Measurements from ENCODE around the gene CDH16. TPM values are rescaled to one million over a fixed set of nuclear protein-coding genes. Genes with fewer than 3 reads are reported as not detected.
A peak's percentile ranks its signal among the peaks of the same experiment; 100 is the strongest.

Gene CDH16
- total RNA-seq, 1 experiment from 2014 or later = not detected

DNA sequence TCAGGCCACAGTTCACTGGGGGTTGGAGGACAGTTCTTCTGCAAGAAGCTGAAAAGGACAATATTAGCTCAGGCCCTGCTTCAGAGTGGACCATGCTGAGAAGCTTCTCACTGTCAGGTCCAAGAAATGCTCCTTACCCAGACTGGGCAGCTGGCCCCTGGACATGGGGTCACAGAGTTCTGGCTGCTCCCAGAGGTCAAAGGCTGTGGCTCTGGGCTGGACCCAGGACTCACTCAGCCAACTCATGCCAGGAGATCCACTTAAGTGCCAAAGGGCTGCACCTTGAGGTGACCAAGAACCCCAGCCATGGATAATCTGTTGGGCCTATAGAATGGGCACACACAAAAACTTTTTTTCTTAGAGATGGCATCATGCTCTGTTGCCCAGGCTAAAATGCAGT, 20.7 kb upstream of the CDH16 start:
- no peak for DNase-seq (ENCODE audit: unreplicated experiment)
- CTCF ChIA-PET = interaction anchor here (0.6 to 3.2 kb wide), 2 partner anchors 44 to 89 kb away, joined by 3 to 15 read pairs; no protein-coding TSS in a partner anchor
- H3K27me3 Mint-ChIP-seq (ENCODE audit: insufficient read depth, unreplicated experiment) = no peaks in the 10 kb centered on the region
- H3K9me3 Mint-ChIP-seq (ENCODE audit: unreplicated experiment) = no peaks in the 10 kb centered on the region
- no TSS peak for BruUV-seq (replicated peaks)
- intact Hi-C loops (cut with micrococcal nuclease) = no loop called here
- peaks cover 11% of the 10 kb centered on the region for H3K4me1 Mint-ChIP-seq (ENCODE audit: insufficient read depth, unreplicated experiment)
- peaks cover 50% of the 10 kb centered on the region for H3K36me3 Mint-ChIP-seq (ENCODE audit: insufficient read depth, unreplicated experiment)
- POLR2A ChIA-PET = interaction anchor here (1.4 kb wide), 1 partner anchor 9 kb away, joined by 4 read pairs; no protein-coding TSS in a partner anchor
- no peak for TF ChIP-seq CTCF (IDR thresholded peaks at IDR 0.05; ENCODE audit: unreplicated experiment)
- no peak overlapping the region for H3K4me3 Mint-ChIP-seq (ENCODE audit: unreplicated experiment)
- no peak overlapping the region for H3K27ac Mint-ChIP-seq (ENCODE audit: low read depth, unreplicated experiment)

GRCh38 chr16:66937725-66938337, 19.1 kb upstream of the CDH16 start:
- intact Hi-C loops (cut with micrococcal nuclease) = no loop called here
- no peak for TF ChIP-seq CTCF (IDR thresholded peaks at IDR 0.05; ENCODE audit: unreplicated experiment)
- CTCF ChIA-PET = interaction anchor here (0.7 to 3.2 kb wide), 3 partner anchors 15 to 43 kb away, joined by 3 to 15 read pairs (median 3); no protein-coding TSS in a partner anchor
- POLR2A ChIA-PET = interaction anchor here (1.1 to 1.6 kb wide), 3 partner anchors 9 to 43 kb away, joined by 3 to 6 read pairs (median 3); no protein-coding TSS in a partner anchor
- DNase-seq (ENCODE audit: unreplicated experiment) = no peak
- Mint-ChIP-seq H3K27me3 (ENCODE audit: insufficient read depth, unreplicated experiment) (no peaks in the 10 kb centered on the region), H3K4me3 (ENCODE audit: unreplicated experiment) (peak overlapping the region; percentile 97), H3K27ac (ENCODE audit: low read depth, unreplicated experiment) (no peak overlapping the region), H3K9me3 (ENCODE audit: unreplicated experiment) (no peaks in the 10 kb centered on the region), H3K4me1 (ENCODE audit: insufficient read depth, unreplicated experiment) (peaks cover 24% of the 10 kb centered on the region), H3K36me3 (ENCODE audit: insufficient read depth, unreplicated experiment) (peaks cover 47% of the 10 kb centered on the region)
- no TSS peak for BruUV-seq (replicated peaks)

GRCh38 chr16:66936889-66937554, 18.3 kb upstream of the CDH16 start:
- TF ChIP-seq CTCF (IDR thresholded peaks at IDR 0.05; ENCODE audit: unreplicated experiment) = no peak
- Mint-ChIP-seq H3K27me3 (ENCODE audit: insufficient read depth, unreplicated experiment) (no peaks in the 10 kb centered on the region), H3K36me3 (ENCODE audit: insufficient read depth, unreplicated experiment) (peaks cover 39% of the 10 kb centered on the region), H3K27ac (ENCODE audit: low read depth, unreplicated experiment) (peak overlapping the region; percentile 94), H3K4me3 (ENCODE audit: unreplicated experiment) (peak overlapping the region; percentile 97), H3K9me3 (ENCODE audit: unreplicated experiment) (no peaks in the 10 kb centered on the region), H3K4me1 (ENCODE audit: insufficient read depth, unreplicated experiment) (peaks cover 31% of the 10 kb centered on the region)
- POLR2A ChIA-PET = interaction anchor here (0.8 to 1.6 kb wide), 9 partner anchors 9 to 271 kb away, joined by 3 to 8 read pairs (median 4); partner anchors contain the start of gene PDP2
- CTCF ChIA-PET = interaction anchor here (0.6 to 1.9 kb wide), 7 partner anchors 8 to 595 kb away, joined by 3 to 10 read pairs (median 4); no protein-coding TSS in a partner anchor
- DNase-seq (ENCODE audit: unreplicated experiment) = no peak
- intact Hi-C loops (cut with micrococcal nuclease) = no loop called here
- no TSS peak for BruUV-seq (replicated peaks)

GRCh38 chr16:66936462-66936861, 17.8 kb upstream of the CDH16 start:
- no peaks in the 10 kb centered on the region for H3K27me3 Mint-ChIP-seq (ENCODE audit: insufficient read depth, unreplicated experiment)
- H3K4me1 Mint-ChIP-seq (ENCODE audit: insufficient read depth, unreplicated experiment) = peaks cover 31% of the 10 kb centered on the region
- H3K4me3 Mint-ChIP-seq (ENCODE audit: unreplicated experiment) = peak overlapping the region; percentile 97
- BruUV-seq (replicated peaks) = no TSS peak
- ChIA-PET CTCF (interaction anchor here (0.7 to 1.9 kb wide), 6 partner anchors 9 to 596 kb away, joined by 3 to 10 read pairs (median 4); no protein-coding TSS in a partner anchor), POLR2A (interaction anchor here (0.8 to 1.6 kb wide), 10 partner anchors 9 to 271 kb away, joined by 3 to 8 read pairs (median 4); partner anchors contain the start of gene PDP2)
- peak overlapping the region; percentile 94 for H3K27ac Mint-ChIP-seq (ENCODE audit: low read depth, unreplicated experiment)
- H3K36me3 Mint-ChIP-seq (ENCODE audit: insufficient read depth, unreplicated experiment) = peaks cover 38% of the 10 kb centered on the region
- DNase-seq (ENCODE audit: unreplicated experiment) = no peak
- TF ChIP-seq CTCF (IDR thresholded peaks at IDR 0.05; ENCODE audit: unreplicated experiment) = no peak
- H3K9me3 Mint-ChIP-seq (ENCODE audit: unreplicated experiment) = no peaks in the 10 kb centered on the region
- intact Hi-C loops (cut with micrococcal nuclease) = no loop called here

All from MCF 10A (cell line).